ENCODE results near the gene CPT1C.

Gene CPT1C

DNA sequence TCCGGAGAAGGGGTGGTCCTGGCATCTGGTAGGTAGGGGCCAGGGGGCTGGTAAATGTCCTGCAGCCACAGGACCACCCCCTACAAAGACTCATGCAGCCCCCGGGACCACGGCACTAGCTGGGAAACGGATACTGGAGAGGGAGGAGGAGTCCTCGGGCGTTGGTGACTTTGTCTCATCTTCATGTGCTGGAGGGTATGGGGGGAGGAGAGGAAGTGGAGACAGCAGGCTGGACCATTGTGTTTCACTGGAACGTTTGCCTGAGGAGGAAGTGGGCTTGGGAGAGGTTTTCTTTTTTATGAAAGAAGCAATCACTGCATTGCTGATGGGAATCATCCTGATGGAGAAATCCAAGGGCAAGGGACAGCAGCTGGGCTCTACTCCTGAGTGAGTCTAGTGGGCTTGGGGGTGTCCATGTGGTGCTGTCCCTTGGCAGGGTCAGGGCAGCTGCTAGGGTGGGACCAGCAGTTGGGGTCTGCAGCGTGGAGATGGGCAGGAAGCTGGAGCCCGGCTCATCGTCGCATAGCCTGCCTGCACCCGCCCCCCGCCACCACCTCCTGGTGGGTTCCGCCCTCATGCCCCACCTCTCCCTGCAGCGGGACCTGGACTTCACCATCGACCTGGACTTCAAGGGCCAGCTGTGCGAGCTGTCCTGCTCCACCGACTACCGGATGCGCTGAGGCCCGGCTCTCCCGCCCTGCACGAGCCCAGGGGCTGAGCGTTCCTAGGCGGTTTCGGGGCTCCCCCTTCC, 3.2 kb upstream of the CPT1C start:
- TF ChIP-seq TAF1 (IDR thresholded peaks at IDR 0.05; ENCODE audit: borderline replicate concordance, insufficient read depth, low read length) (no peak), POLR2AphosphoS5 (IDR thresholded peaks at IDR 0.05; ENCODE audit: low read depth, low read length) (peak; percentile 69), FOXP2 (optimal IDR thresholded peaks at IDR 0.05; ENCODE audit: borderline replicate concordance, extremely low read depth, extremely low read length, insufficient read depth) (peak; percentile 64), SIN3A (IDR thresholded peaks at IDR 0.05; ENCODE audit: borderline replicate concordance, insufficient read depth, low read length) (0 out of 2 replicates have a peak, but pooled peaks have one; percentile 15)

DNA sequence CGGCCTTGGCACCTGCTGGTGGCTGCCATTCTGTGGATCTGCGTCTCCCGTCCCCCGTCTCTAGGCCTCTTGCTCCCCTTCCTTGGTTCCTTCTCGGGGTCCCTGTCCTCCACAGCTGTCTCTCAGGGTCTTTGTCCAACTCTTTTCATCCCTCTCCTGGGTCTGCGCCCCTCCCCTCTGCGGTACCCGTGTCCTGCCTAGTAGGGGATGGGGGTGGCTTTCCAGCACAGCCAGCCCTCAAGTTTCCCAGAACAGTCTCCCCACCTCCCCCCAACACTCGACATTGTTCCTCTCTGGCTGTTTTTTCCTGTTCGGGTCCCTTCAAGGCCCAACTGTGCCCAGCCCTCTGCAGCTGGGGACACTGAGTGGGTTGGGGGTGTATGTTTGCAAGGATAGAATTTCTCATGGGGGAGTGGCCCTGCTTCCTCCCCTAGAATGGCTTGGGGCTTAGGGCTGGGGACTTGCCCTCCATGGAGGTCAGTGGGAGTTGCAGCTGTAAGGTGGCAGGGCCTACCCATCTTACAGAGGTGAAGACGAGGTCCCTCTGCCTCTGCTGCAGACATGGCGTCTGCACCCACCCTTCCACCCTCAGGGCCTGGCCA, 2.3 kb upstream of the CPT1C start:
- TF ChIP-seq, protein P1, sequence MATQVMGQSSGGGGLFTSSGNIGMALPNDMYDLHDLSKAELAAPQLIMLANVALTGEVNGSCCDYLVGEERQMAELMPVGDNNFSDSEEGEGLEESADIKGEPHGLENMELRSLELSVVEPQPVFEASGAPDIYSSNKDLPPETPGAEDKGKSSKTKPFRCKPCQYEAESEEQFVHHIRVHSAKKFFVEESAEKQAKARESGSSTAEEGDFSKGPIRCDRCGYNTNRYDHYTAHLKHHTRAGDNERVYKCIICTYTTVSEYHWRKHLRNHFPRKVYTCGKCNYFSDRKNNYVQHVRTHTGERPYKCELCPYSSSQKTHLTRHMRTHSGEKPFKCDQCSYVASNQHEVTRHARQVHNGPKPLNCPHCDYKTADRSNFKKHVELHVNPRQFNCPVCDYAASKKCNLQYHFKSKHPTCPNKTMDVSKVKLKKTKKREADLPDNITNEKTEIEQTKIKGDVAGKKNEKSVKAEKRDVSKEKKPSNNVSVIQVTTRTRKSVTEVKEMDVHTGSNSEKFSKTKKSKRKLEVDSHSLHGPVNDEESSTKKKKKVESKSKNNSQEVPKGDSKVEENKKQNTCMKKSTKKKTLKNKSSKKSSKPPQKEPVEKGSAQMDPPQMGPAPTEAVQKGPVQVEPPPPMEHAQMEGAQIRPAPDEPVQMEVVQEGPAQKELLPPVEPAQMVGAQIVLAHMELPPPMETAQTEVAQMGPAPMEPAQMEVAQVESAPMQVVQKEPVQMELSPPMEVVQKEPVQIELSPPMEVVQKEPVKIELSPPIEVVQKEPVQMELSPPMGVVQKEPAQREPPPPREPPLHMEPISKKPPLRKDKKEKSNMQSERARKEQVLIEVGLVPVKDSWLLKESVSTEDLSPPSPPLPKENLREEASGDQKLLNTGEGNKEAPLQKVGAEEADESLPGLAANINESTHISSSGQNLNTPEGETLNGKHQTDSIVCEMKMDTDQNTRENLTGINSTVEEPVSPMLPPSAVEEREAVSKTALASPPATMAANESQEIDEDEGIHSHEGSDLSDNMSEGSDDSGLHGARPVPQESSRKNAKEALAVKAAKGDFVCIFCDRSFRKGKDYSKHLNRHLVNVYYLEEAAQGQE (IDR thresholded peaks at IDR 0.05; ENCODE audit: insufficient read depth in 1 of 2, low read depth in 2 of 2, low read length in 2 of 2) = no peak
- no peak; the same call in 1 of the 2 replicates for TF ChIP-seq POLR2AphosphoS5 (IDR thresholded peaks at IDR 0.05; ENCODE audit: low read depth, low read length)
- no peak for TF ChIP-seq SIN3A (IDR thresholded peaks at IDR 0.05; ENCODE audit: borderline replicate concordance, insufficient read depth, low read length)

DNA sequence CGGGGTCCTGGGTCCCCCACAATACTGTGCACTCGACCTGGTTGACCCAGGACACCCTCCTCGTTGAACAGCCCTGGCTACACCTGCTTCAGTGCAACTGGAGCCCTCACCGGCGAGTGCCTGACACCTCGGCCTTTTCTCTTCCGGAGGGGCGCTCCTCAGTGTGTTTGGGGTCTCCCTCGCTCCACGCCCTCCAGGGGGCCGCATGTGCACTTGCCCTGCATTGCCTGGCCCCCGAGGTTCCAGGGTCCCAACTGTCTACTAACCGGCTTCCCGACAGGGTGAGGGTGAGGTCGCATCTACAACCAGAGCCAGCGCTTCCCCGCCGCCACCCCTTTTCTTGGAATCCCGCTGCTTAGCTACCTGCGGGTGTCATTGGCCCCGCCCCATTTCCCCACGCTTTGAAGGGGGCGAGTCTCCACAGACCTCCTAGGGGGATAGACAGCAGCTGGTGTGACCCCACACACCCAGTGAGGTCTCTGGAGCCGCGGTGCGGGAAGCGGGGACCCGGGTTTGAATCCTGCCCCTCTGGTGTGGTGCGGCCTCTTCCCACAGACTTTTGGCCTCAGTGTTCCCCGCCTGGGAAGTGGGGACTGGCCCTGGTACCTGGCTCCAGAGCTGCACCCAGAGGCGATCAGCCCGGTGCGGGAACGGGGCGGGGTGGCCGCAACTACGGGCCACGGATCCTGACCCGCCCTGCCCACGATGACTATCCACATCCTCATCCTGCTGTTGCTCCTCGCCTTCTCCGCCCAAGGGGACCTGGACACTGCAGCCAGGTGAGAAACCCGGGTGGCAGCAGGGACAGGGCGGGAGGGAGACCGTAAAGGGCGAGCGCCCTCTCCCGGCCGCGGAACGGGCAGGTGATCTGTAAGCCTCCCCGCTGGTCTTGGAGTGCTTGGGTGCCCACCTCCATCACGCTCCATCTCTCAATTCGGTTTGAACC, 1.5 kb upstream of the CPT1C start, which contains the start of gene ADM5:
TSS of gene ADM5 (plus strand) at position 462 of the 946 bp plus-strand sequence. CDS start at position 706, 244 bp downstream.
- TF ChIP-seq, protein P1 (IDR thresholded peaks at IDR 0.05; ENCODE audit: insufficient read depth in 1 of 2, low read depth in 2 of 2, low read length in 2 of 2) = no peak
- TF ChIP-seq TAF1 (IDR thresholded peaks at IDR 0.05; ENCODE audit: borderline replicate concordance, insufficient read depth, low read length) = no peak
- TF ChIP-seq SIN3A (IDR thresholded peaks at IDR 0.05; ENCODE audit: borderline replicate concordance, insufficient read depth, low read length) = no peak
- no peak for TF ChIP-seq POLR2AphosphoS5 (IDR thresholded peaks at IDR 0.05; ENCODE audit: low read depth, low read length)
- TF ChIP-seq FOXP2 (optimal IDR thresholded peaks at IDR 0.05; ENCODE audit: borderline replicate concordance, extremely low read depth, extremely low read length, insufficient read depth) = no peak

DNA sequence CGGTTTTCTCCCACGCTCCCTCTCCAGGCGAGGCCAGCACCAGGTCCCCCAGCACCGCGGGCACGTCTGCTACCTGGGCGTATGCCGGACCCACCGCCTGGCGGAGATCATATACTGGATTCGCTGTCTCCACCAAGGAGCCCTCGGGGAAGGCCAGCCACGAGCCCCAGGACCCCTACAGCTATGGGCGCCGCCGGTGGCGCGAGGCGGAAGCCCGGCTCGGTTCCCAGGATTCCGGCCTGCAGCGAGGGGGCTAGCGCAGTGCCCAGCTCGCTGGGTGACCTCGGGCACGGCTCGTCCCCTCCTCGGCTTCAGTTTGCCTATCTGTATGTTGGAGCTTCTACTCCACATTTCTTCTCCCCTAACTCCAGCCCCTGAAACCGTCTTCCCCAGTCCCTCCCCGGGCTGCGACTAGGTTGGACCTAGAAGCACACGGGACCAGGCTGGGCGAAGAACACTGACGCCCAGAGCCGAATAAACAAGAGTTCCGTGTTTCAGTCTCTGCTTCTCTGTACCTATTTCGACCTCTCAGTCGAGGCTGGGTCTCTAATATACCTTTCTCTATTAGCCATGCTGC, 749 bp upstream of the CPT1C start:
- no peak for TF ChIP-seq SIN3A (IDR thresholded peaks at IDR 0.05; ENCODE audit: borderline replicate concordance, insufficient read depth, low read length)
- TF ChIP-seq, protein P1 (IDR thresholded peaks at IDR 0.05; ENCODE audit: insufficient read depth in 1 of 2, low read depth in 2 of 2, low read length in 2 of 2) = no peak
